ENCODE data around the gene OIT3. TPM values are rescaled to one million over a fixed set of nuclear protein-coding genes. Genes with fewer than 3 reads are reported as not detected.

The OIT3 gene
- polyA plus RNA-seq, 2 of the 4 experiments (the other 2 are of a cell fraction): 0.06 to 0.08 TPM

DNA sequence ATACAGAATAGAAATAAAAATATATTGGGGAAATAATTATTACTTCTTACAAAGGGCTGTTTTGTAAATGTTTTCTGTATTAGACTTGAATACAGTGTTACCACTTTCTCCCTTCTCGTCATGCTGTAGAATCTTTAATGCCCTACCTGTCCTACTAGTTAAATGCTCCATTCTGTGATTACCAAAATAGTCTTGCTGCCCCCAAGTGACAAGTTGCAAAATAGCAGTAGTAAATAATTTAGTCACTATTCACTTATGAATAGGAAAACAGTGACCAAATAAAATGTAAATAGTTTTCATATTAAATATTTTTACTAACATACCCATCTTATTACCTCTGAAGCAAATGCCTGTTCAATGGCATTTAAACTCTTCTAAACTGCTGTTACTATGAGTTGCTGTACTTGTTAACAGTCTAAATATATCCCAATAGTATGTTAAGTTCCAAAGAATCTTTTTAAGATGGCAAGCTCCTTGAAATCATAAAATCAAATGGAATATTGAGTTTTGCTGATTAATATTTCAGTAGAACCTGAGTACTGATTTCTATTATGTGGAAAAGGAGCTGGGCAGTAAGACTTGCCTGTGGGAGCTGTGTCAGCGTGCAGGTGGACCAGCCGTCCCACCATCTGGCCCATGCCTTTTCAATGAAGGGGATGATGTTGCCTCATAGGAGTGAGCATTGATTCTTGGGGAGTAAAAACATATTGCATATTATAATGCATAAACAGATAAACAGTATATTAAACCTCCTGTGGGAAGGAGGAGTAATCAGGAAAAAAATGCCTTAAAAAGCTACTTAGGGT is 18.1 kb upstream of the OIT3 start:
- ATAC-seq: peak; percentile 50 to 58; a peak in 3 of 6 replicates
- POLR2A ChIA-PET: no interaction called here
- TF ChIP-seq HOXB13 (CRISPR knock-in tag; IDR thresholded peaks at IDR 0.05; ENCODE audit: low read depth) (no peak), ZFP36 (IDR thresholded peaks at IDR 0.05; ENCODE audit: borderline replicate concordance, partially characterized antibody) (no peak), HDAC2 (IDR thresholded peaks at IDR 0.05) (no peak), NR3C1 (IDR thresholded peaks at IDR 0.05) (no peak), JUN (IDR thresholded peaks at IDR 0.05) (no peak), REST (IDR thresholded peaks at IDR 0.05) (no peak), SMC3 (IDR thresholded peaks at IDR 0.05) (peak; percentile 65), CTCF (IDR thresholded peaks at IDR 0.05) (peak; percentile 75), RAD21 (conservative IDR thresholded peaks at IDR 0.05 in 1 of 2, IDR thresholded peaks at IDR 0.05 in 1 of 2) (peak; percentile 75 to 81), EP300 (IDR thresholded peaks at IDR 0.05) (no peak), EHMT2 (IDR thresholded peaks at IDR 0.05; ENCODE audit: low read depth) (no peak), CBX2 (IDR thresholded peaks at IDR 0.05; ENCODE audit: borderline replicate concordance, low read depth) (no peak), FOXS1 (CRISPR knock-in tag; IDR thresholded peaks at IDR 0.05) (no peak), USF2 (IDR thresholded peaks at IDR 0.05) (no peak), CHD4 (IDR thresholded peaks at IDR 0.05; ENCODE audit: borderline replicate concordance) (no peak)
- TF ChIP-seq, protein P1, sequence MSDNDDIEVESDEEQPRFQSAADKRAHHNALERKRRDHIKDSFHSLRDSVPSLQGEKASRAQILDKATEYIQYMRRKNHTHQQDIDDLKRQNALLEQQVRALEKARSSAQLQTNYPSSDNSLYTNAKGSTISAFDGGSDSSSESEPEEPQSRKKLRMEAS (IDR thresholded peaks at IDR 0.05): no peak
- TF ChIP-seq, protein P2, sequence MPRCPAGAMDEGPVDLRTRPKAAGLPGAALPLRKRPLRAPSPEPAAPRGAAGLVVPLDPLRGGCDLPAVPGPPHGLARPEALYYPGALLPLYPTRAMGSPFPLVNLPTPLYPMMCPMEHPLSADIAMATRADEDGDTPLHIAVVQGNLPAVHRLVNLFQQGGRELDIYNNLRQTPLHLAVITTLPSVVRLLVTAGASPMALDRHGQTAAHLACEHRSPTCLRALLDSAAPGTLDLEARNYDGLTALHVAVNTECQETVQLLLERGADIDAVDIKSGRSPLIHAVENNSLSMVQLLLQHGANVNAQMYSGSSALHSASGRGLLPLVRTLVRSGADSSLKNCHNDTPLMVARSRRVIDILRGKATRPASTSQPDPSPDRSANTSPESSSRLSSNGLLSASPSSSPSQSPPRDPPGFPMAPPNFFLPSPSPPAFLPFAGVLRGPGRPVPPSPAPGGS (IDR thresholded peaks at IDR 0.05): no peak
- CTCF ChIA-PET: interaction anchor here (0.8 to 4.3 kb wide), 8 partner anchors 8 to 511 kb away, joined by 3 to 29 read pairs (median 4); no protein-coding TSS in a partner anchor
- no peak overlapping the region for H3K4me2 ChIP-seq
- WGBS (ENCODE audit: missing lambda C conversion rate): 74% methylated on average over 3 of the region's 3 CpGs
- no peaks in the 10 kb centered on the region for H3K4me1 ChIP-seq
- H3K27ac ChIP-seq: no peak overlapping the region
- no peak overlapping the region for H3K4me3 ChIP-seq
- peak; percentile 31 to 49 for DNase-seq (ENCODE audit: low read depth in 1 of 2, low spot score in 1 of 2)
- FAIRE-seq: no peak
- peaks cover 5% of the 10 kb centered on the region; the same call in 1 of the 3 replicates for H3K9me3 ChIP-seq

DNA sequence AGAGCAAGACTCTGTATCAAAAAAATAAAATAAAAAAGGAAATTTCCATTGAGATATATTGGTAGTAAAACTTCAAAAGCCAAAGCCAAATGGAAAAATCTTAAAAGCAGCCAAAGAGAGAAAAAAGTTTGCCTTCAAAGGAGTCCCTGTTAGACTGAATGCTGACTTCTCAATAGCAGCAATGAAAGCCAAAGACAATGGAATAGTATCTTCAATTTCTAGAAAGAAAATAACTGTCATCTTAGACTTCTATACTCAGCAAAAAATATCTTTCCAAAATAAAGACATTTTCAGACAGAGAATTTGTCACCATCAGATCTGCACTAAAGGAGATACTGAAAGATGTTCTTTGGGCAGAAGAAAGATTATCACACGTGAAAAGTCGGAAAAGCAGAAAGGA is 14.3 kb upstream of the OIT3 start:
- H3K4me3 ChIP-seq: no peak overlapping the region
- FAIRE-seq (no peak), DNase-seq (ENCODE audit: low read depth in 1 of 2, low spot score in 1 of 2) (no peak), ATAC-seq (no peak)
- H3K27ac ChIP-seq: no peak overlapping the region
- ChIA-PET POLR2A (no interaction called here), CTCF (interaction anchor here (4.3 kb wide), 1 partner anchor 514 kb away, joined by 29 read pairs; no protein-coding TSS in a partner anchor)
- no peaks in the 10 kb centered on the region for H3K4me1 ChIP-seq
- 95% methylated on average over 2 of the region's 2 CpGs for WGBS (ENCODE audit: missing lambda C conversion rate)
- peaks cover 5% of the 10 kb centered on the region; the same call in 1 of the 3 replicates for H3K9me3 ChIP-seq
- no peak for TF ChIP-seq MYC (IDR thresholded peaks at IDR 0.05; ENCODE audit: borderline replicate concordance, low read length)
- TF ChIP-seq JUNB (IDR thresholded peaks at IDR 0.05): no peak
- no peak for TF ChIP-seq MAFK (IDR thresholded peaks at IDR 0.05; ENCODE audit: partially characterized antibody)
- no peak for TF ChIP-seq POLR2A (IDR thresholded peaks at IDR 0.05; ENCODE audit: low read length)
- no peak for TF ChIP-seq NR3C1 (IDR thresholded peaks at IDR 0.05)
- H3K4me2 ChIP-seq: no peak overlapping the region

Measured in A549 (cell line).